ENCODE data around the gene AGBL1.

- no peak for TF ChIP-seq POLR2A (IDR thresholded peaks at IDR 0.05; ENCODE audit: low read length)
- no peak for TF ChIP-seq GATA1 (IDR thresholded peaks at IDR 0.05; ENCODE audit: low read depth, low read length)
Measured at GRCh38 chr15:86328658-86329057, 249.0 kb downstream of the AGBL1 start.
